Raji (cell line): ENCODE results near the gene ANKRD10.

Experiments
- POLR2A ChIP-seq: IDR thresholded peaks from 2 replicates; pipeline ENCODE4 v1.6.1; 2011; ENCODE audit warnings: low read depth, low read length, control low read depth; ENCODE audit not compliant: insufficient read depth

Gene ANKRD10

DNA sequence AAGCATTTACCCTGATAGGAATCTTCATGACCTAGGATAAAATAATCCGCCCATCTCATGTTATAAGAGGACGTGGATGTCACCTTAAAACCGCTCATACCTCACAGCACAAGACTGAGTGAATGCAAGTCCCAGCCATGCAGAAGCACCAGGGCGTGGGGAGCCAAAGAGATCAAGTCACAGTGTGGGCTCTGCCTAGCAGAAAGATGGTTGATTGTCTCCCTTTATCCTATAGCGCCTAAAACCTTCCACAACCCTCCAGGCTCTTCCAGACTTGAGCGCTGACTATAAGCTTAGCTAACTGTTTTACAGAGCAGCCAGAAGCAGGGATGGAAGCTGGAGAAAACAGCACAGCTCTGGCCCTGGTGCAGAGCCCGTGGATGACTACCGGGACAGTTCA lies 6.8 kb upstream of the ANKRD10 start:
- no peak for TF ChIP-seq POLR2A

DNA sequence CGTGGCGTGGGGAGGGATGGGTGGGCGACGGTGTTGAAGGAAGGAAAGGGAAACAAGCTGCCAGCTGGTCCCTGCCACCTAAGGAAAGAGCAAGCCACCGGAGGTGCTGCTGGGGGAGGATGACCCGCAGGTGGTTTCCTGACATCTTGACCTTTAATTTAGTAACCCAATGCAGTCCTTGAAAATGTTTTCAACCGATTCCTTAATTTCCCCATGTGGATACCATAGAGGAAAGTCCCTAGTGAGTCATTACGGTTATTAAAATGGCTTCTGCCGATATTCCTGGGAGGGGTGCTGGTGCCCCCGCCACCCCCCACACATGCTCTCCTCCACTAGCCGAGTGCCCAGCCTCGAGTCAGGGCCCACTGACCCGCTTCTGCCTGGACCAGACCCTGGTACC lies 6.3 kb upstream of the ANKRD10 start:
- no peak for TF ChIP-seq POLR2A

DNA sequence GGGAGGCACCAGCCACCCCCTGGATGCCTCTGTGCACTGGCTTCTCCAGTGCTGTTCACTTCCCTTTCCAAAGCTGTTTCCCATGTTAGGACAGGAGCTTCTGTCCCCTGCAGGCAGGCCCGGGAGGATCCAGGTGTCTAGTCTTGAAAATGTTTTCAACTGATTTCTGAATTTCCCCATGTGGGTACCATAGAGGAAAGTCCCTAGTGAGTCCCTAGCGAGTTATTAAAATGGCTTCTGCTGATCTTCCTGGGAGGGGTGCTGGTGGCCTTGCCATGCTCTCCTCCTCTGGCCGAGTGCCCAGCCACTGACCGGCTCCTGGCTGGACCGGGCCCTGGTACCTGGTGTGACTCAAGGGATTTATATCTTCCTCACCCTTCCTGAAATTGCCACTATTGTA lies 5.2 kb upstream of the ANKRD10 start:
- no peak for TF ChIP-seq POLR2A

- no peak for TF ChIP-seq POLR2A
Measured at GRCh38 chr13:110916301-110917142, 1.7 kb upstream of the ANKRD10 start.

DNA sequence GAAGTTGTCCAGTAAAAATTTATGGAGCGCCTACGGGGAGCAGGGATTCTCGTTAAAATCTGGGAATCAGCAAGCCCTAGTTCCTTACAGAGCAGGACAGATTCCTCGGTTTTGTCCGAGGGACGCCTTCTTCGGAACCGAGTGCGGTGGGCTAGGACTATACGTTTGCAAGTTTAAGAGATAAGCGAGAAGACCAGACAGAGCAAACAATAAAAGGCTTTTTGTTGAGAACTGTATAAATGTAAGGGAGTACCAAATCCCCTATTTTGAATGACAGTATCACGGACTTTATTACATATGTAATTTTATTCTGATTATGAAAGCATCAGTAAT lies 971 bp upstream of the ANKRD10 start:
- TF ChIP-seq POLR2A, result no peak

- TF ChIP-seq POLR2A, result peak; percentile 62
Measured at GRCh38 chr13:110914331-110915056, 375 bp downstream of the ANKRD10 start.

DNA sequence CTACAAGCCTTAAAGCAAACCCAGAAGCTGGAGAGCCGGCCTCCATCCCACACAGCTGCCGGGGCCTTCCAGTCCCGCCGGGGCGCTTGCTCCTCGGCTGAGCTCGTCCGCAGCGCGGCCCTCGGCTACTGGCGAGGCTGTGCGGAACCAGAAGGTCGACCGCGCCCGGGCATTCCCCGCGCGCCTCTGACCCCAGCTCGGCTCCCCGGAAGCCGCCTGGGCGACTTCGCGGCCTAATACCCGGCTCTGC lies 863 bp downstream of the ANKRD10 start:
- no peak for TF ChIP-seq POLR2A

DNA sequence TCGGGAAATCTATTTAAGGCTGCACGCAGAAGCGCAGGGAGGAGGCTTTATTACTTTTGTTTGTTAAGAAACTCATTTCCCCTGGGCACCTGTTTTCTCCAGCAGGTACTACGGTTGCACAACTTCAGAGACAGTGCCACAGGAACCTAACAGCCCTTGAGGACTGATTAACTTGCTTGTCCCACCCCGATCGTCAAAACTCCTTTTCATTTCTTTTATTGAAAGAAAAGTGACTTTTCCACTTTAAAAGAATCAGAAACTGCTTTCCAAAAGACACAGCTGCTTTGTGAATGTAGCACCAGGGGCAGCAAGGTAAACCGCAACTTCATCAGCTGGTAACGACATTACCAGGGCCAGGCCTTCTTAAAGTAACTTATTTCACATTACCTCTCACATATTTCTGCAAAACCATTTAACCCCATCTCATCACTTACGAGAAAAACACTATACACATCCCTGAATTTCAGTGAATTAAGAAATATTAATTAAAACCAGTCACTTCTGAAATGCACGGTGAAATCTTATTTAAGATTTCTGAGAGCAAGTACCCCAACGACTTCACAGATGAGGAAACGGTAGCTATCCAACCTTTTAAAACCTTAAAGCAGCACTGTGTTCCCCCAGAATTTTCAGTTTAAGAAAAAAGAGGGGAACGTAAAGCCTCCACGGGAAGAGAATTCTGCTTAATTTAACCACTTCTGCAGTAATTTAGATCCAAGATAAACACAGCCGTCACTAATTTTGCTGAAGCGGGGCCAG lies 1.4 kb downstream of the ANKRD10 start:
- TF ChIP-seq POLR2A, result no peak

GRCh38 chr13:110912651-110913051 lies 2.2 kb downstream of the ANKRD10 start:
- no peak for TF ChIP-seq POLR2A

DNA sequence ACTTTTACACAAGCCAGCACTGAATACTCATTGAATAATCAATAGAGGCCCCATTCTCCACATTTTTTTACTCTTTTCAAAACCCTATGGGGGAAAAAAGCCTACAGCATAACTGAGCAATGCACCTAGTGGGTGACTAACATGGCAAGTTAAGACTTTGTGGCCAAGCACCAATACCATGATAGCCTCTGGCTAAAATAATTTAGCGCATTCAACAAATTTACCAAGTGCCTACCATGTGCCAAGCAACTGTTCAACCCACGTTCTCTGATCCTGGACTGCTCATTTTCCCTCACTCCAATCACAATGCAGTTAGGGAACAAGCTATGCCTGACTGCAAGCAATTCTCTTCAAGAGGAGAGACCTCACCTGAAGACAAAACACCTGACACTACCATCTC lies 3.0 kb downstream of the ANKRD10 start:
- no peak for TF ChIP-seq POLR2A

- TF ChIP-seq POLR2A, result no peak
Measured at GRCh38 chr13:110910013-110910890, 4.6 kb downstream of the ANKRD10 start.

GRCh38 chr13:110907951-110908898 lies 6.6 kb downstream of the ANKRD10 start:
- no peak for TF ChIP-seq POLR2A

DNA sequence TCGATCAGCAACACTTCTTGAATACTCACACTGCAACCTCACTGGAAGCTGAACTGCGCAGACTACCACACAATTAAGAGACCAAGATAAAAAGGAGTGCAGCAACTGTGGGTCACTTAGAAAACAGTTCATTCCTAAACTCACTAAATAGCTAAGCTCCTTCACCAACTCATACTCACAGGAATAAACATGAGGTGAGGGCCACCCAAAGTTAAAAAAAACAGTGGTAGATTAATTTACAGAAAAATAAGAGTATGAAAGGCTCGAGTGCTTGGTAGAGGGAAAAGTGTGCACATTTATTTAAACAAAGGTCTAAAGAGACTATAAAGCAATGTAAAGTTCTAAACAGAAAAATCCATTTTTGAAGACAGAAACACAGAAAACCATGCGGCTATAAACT lies 7.6 kb downstream of the ANKRD10 start:
- no peak for TF ChIP-seq POLR2A

- no peak for TF ChIP-seq POLR2A
Measured at GRCh38 chr13:110904748-110905147, 10.1 kb downstream of the ANKRD10 start.
